ENCODE results near the gene DEFB128.
A peak's percentile ranks its signal among the peaks of the same experiment; 100 is the strongest.
"Not testable (repeated sequence)": the region's sequence is repeated elsewhere in the genome, so short reads cannot be mapped to it uniquely, and the experiment has no call there.

The DEFB128 gene

DNA sequence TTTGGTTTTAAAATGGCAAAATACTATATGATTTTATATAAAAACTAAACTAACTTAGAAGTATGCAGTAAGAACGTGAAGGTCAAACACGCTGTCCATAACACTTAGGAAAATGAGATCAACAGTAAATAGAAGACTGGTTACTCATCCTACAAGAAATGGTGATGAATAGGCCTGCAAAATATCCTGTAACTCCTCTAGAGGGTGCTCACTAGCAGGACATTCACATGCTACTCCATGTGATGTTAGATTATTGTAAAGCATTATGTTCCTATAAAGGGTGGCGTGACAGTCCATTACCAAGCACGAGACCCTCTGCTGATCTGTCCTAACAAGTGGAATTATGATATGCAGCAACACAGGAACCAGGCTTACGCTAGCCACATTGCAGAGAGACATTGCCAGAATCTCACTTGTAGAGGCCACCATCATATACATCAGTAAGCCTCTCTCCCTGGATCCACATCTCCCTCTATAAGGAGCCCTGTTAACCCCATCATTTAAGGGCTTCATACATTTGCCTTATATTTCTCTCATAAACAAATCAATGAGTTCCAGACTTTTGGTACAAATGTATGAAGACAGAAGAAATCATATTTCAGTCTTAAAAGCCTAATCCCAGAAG is 19.5 kb upstream of the DEFB128 start:
- DNase-seq (ENCODE audit: low spot score): no peak
- TF ChIP-seq, protein P1, sequence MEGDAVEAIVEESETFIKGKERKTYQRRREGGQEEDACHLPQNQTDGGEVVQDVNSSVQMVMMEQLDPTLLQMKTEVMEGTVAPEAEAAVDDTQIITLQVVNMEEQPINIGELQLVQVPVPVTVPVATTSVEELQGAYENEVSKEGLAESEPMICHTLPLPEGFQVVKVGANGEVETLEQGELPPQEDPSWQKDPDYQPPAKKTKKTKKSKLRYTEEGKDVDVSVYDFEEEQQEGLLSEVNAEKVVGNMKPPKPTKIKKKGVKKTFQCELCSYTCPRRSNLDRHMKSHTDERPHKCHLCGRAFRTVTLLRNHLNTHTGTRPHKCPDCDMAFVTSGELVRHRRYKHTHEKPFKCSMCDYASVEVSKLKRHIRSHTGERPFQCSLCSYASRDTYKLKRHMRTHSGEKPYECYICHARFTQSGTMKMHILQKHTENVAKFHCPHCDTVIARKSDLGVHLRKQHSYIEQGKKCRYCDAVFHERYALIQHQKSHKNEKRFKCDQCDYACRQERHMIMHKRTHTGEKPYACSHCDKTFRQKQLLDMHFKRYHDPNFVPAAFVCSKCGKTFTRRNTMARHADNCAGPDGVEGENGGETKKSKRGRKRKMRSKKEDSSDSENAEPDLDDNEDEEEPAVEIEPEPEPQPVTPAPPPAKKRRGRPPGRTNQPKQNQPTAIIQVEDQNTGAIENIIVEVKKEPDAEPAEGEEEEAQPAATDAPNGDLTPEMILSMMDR (IDR thresholded peaks at IDR 0.05): peak; percentile 12
- H3K27ac ChIP-seq: no peak overlapping the region

DNA sequence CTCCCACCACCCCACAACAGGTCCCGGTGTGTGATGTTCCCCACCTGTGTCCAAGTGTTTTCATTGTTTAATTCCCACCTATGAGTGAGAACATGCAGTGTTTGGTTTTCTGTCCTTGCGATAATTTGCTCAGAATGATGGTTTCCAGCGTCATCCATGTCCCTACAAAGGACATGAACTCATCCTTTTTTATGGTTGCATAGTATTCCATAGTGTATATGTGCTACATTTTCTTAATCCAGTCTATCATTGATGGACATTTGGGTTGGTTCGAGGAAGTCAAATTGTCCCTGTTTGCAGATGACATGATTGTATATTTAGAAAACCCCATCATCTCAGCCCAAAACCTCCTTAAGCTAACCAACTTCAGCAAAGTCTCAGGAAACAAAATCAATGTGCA is 14.1 kb upstream of the DEFB128 start:
- DNase-seq (ENCODE audit: low spot score); H3K4me3 ChIP-seq; H3K27ac ChIP-seq: not testable (repeated sequence)

More for the DNA sequence above, 19.5 kb upstream of the DEFB128 start:
- no peak overlapping the region for H3K4me3 ChIP-seq

DNA sequence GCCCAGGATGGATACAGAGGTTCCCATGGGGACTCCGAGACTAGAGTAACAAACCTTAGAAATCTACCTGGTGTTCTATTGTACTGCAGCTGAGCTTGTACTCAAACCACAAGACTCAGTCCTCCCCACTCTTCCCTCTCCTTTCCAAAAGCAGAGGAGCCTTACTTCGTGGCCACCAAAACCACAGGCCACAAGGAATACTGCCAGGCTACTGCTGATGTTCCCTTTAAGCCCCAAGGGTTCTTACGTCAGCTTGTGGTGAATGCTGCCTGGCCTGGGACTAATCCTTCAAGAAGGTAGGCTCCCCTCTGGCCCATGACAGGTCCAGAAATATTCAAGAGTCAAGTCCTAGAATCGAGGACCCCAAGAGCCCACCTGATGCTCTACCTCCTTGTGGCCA is 10.5 kb upstream of the DEFB128 start:
- no peak for DNase-seq (ENCODE audit: low spot score)
- Histone ChIP-seq H3K27ac (no peak overlapping the region), H3K4me3 (no peak overlapping the region)
- TF ChIP-seq, protein P1 (IDR thresholded peaks at IDR 0.05): no peak

DNA sequence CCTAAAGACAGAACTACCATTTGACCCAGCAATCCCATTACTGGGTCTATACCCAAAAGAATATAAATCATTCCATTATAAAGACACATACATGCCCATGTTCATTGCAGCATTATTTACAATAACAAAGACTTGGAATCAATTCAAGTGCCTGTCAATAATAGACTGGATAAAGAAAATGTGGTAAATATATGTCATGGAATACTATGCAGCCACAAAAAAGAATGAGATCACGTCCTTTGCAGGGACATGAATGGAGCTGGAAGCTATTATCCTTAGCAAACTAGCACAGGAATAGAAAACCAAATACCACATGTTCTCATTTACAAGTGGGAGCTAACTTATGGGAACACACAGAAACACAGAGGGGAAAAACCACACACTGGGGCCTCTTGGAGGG is 8.7 kb upstream of the DEFB128 start:
- TF ChIP-seq, protein P1 (IDR thresholded peaks at IDR 0.05): no peak

DNA sequence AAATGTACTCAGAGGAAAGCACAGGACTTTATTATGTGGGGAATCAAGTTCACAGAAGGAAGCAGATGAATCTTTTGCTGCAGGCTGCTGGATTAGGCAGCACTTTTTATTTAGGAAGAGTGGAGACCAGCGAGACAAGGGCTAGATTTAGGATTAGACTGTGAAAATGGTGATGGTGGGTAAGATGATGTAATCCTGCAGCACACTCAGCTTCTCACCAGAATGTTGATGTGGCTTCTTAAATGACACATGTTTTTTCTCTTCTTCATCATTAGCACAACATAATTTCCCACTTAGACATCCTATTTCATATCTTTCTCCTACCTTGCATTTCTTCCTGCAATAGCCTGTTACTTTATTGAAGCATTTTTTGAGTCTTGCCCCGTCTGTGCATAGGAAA is 1.8 kb downstream of the DEFB128 start:
- no peak overlapping the region for H3K27ac ChIP-seq
- no peak overlapping the region for H3K4me3 ChIP-seq
- TF ChIP-seq, protein P1 (IDR thresholded peaks at IDR 0.05): no peak
- no peak for DNase-seq (ENCODE audit: low spot score)

More for the DNA sequence above, 8.7 kb upstream of the DEFB128 start:
- Histone ChIP-seq H3K27ac (no peak overlapping the region), H3K4me3 (no peak overlapping the region)
- DNase-seq (ENCODE audit: low spot score): no peak

DNA sequence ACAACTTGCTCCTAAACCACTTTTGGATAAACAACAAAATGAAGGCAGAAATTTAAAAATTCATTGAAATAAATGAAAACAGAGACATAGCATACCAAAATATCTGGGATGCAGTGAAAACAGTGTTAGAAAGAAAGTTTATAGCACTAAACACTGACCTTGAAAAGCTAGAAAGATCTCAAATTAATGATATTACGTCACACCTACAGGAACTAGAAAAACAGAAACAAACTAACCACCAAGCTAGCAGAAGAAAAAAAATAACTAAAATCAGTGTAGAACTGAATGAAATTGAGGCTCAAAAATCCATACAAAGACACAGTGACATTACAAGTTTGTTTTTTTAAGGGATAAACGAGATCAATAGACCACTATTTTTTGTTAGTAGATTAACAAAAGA is 5.2 kb downstream of the DEFB128 start:
- Histone ChIP-seq H3K4me3 (no peak overlapping the region), H3K27ac (no peak overlapping the region)
- DNase-seq (ENCODE audit: low spot score): no peak
- TF ChIP-seq, protein P1 (IDR thresholded peaks at IDR 0.05): no peak

DNA sequence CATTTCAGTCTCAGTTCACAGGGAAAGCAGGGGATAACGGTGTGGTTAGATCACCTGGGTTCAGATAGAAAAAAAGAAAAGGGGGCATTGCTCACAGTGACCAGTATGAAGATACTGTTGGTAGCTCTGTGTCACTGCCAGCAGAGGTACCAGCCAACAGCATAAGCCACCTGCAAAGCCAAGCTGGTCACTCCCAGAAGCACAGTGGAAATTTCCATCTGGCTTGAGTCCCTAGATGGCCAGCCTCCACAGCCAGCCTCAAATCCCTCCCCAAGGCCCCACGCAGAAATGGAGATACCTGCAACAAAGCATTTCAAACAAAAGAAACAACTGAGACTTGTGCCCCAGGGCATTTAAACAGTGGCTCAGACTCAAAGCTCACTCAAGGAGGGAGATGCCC is 20.6 kb downstream of the DEFB128 start:
- no peak for DNase-seq (ENCODE audit: low spot score)
- TF ChIP-seq, protein P1 (IDR thresholded peaks at IDR 0.05): no peak
- H3K4me3 ChIP-seq: no peak overlapping the region
- H3K27ac ChIP-seq: no peak overlapping the region
